PC-3 (cell line): ENCODE measurements around the gene EIF3D.
"Not testable (repeated sequence)": the region's sequence is repeated elsewhere in the genome, so short reads cannot be mapped to it uniquely, and the experiment has no call there.

ENCODE experiments used
- CTCF ChIP-seq: fragments of 300-600 bp; sonication (generic); conservative IDR thresholded peaks from 2 replicates; pipeline ENCODE4 v1.5.1; 2017; ENCODE audit warnings: antibody characterized with exemption, low read depth, mild to moderate bottlenecking, low read length
- EZH2 ChIP-seq: fragments of 300-600 bp; sonication (generic); IDR thresholded peaks from one replicate; pipeline ENCODE4 v1.6.1; 2017; ENCODE audit warnings: antibody characterized with exemption, mild to moderate bottlenecking, low read length; ENCODE audit not compliant: unreplicated experiment

GRCh38 chr22:36533320-36533719 is 4.4 kb upstream of the EIF3D start:
- not testable (repeated sequence) for TF ChIP-seq CTCF, EZH2
